Measurements from ENCODE around the gene GFER. TPM values are rescaled to one million over a fixed set of nuclear protein-coding genes. Genes with fewer than 3 reads are reported as not detected.

The GFER gene
- total RNA-seq, 1 donor from 2014 or later, result 19.7 TPM

- Mint-ChIP-seq H3K4me1 (ENCODE audit: low read depth) (peaks cover 5% of the 10 kb centered on the region), H3K9me3 (ENCODE audit: low read depth) (no peaks in the 10 kb centered on the region), H3K36me3 (ENCODE audit: low read depth) (peaks cover 3% of the 10 kb centered on the region), H3K27me3 (ENCODE audit: low read depth) (peaks cover 14% of the 10 kb centered on the region), H3K4me3 (ENCODE audit: unreplicated experiment) (no peak overlapping the region), H3K27ac (ENCODE audit: unreplicated experiment) (no peak overlapping the region)
- DNase-seq (ENCODE audit: low spot score), result no peak
- TF ChIP-seq CTCF (IDR thresholded peaks at IDR 0.05), result no peak
Measured at GRCh38 chr16:1991588-1991947, 7.6 kb downstream of the GFER start.

- Mint-ChIP-seq H3K9me3 (ENCODE audit: low read depth) (no peaks in the 10 kb centered on the region), H3K4me1 (ENCODE audit: low read depth) (peaks cover 5% of the 10 kb centered on the region), H3K27me3 (ENCODE audit: low read depth) (peaks cover 14% of the 10 kb centered on the region), H3K36me3 (ENCODE audit: low read depth) (peaks cover 2% of the 10 kb centered on the region), H3K27ac (ENCODE audit: unreplicated experiment) (no peak overlapping the region), H3K4me3 (ENCODE audit: unreplicated experiment) (peak overlapping the region; percentile 36)
- DNase-seq (ENCODE audit: low spot score), result no peak
- no peak for TF ChIP-seq CTCF (IDR thresholded peaks at IDR 0.05)
Measured at GRCh38 chr16:1991948-1992703, 8.1 kb downstream of the GFER start.

- H3K27me3 Mint-ChIP-seq (ENCODE audit: low read depth), result peaks cover 14% of the 10 kb centered on the region
- DNase-seq (ENCODE audit: low spot score), result no peak
- TF ChIP-seq CTCF (IDR thresholded peaks at IDR 0.05), result no peak
- H3K4me3 Mint-ChIP-seq (ENCODE audit: unreplicated experiment), result no peak overlapping the region
- peaks cover 5% of the 10 kb centered on the region for H3K4me1 Mint-ChIP-seq (ENCODE audit: low read depth)
- H3K36me3 Mint-ChIP-seq (ENCODE audit: low read depth), result peaks cover 5% of the 10 kb centered on the region
- no peaks in the 10 kb centered on the region for H3K9me3 Mint-ChIP-seq (ENCODE audit: low read depth)
- H3K27ac Mint-ChIP-seq (ENCODE audit: unreplicated experiment), result no peak overlapping the region
Measured at GRCh38 chr16:1992704-1993317, 8.8 kb downstream of the GFER start.

- Mint-ChIP-seq H3K4me1 (ENCODE audit: low read depth) (peaks cover 8% of the 10 kb centered on the region), H3K4me3 (ENCODE audit: unreplicated experiment) (no peak overlapping the region), H3K9me3 (ENCODE audit: low read depth) (no peaks in the 10 kb centered on the region), H3K36me3 (ENCODE audit: low read depth) (peaks cover 7% of the 10 kb centered on the region), H3K27me3 (ENCODE audit: low read depth) (peaks cover 11% of the 10 kb centered on the region), H3K27ac (ENCODE audit: unreplicated experiment) (peak overlapping the region; percentile 59)
- no peak for DNase-seq (ENCODE audit: low spot score)
- TF ChIP-seq CTCF (IDR thresholded peaks at IDR 0.05), result no peak
Measured at GRCh38 chr16:1993731-1994131, 9.7 kb downstream of the GFER start.

GRCh38 chr16:1997494-1998359 lies 13.7 kb downstream of the GFER start:
- peaks cover 2% of the 10 kb centered on the region for H3K4me1 Mint-ChIP-seq (ENCODE audit: low read depth)
- no peaks in the 10 kb centered on the region for H3K27me3 Mint-ChIP-seq (ENCODE audit: low read depth)
- H3K9me3 Mint-ChIP-seq (ENCODE audit: low read depth), result no peaks in the 10 kb centered on the region
- peaks cover 13% of the 10 kb centered on the region for H3K36me3 Mint-ChIP-seq (ENCODE audit: low read depth)
- no peak for TF ChIP-seq CTCF (IDR thresholded peaks at IDR 0.05)
- H3K27ac Mint-ChIP-seq (ENCODE audit: unreplicated experiment), result no peak overlapping the region
- no peak for DNase-seq (ENCODE audit: low spot score)
- H3K4me3 Mint-ChIP-seq (ENCODE audit: unreplicated experiment), result no peak overlapping the region
